HG03460 (cell line): Measurements from ENCODE around the gene KCNE5.
"Not testable (repeated sequence)": the region's sequence is repeated elsewhere in the genome, so short reads cannot be mapped to it uniquely, and the experiment has no call there.

ENCODE experiments used
- ATAC-seq: cut with Tn5 transposase; IDR thresholded peaks from one replicate; pipeline ENCODE4 v1.9.1; 2021; ENCODE audit not compliant: unreplicated experiment

The KCNE5 gene, protein sequence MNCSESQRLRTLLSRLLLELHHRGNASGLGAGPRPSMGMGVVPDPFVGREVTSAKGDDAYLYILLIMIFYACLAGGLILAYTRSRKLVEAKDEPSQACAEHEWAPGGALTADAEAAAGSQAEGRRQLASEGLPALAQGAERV

DNA sequence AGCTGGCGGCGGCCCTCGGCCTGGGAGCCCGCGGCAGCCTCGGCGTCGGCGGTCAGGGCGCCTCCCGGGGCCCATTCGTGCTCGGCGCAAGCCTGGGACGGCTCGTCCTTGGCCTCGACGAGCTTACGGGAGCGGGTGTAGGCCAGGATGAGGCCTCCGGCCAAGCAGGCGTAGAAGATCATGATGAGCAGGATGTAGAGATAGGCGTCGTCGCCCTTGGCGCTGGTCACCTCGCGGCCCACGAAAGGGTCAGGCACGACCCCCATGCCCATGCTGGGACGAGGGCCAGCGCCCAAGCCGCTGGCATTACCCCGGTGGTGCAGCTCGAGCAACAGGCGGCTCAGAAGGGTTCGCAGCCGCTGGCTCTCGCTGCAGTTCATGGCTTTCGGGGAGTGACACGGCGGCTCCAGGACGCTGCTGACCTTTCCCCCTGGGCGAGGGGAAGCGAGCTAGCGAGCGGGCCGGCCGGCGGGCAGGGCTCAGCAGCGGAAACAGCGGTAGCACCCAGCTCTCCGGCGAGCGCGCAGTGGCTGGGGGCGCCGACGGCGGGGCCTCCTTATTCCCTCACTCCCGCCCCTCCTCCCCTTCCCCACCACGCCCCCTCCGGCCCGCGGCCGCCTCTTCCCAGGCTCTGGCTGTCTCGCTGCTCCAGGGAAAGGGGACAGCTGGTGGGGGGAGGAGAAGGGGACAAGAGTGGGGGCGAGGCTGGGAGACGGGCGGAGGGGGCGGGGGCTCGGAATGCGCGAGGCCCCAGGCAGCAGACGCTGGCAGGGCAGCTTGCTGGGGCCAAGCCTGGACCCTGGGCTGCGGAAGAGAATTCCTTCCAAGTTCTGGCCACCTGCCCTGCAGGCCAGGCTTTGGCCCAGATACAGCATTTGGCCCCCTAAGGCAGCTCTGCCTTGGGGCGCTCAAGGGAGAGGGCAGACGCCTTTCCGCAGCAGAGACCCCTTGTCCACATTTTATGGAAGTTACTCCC is at the start of gene KCNE5:
Gene KCNE5, minus strand, starts transcription at position 532 of the 976 bp plus-strand sequence. Its CDS starts 152 bp downstream, at position 380.
- ATAC-seq: no peak

DNA sequence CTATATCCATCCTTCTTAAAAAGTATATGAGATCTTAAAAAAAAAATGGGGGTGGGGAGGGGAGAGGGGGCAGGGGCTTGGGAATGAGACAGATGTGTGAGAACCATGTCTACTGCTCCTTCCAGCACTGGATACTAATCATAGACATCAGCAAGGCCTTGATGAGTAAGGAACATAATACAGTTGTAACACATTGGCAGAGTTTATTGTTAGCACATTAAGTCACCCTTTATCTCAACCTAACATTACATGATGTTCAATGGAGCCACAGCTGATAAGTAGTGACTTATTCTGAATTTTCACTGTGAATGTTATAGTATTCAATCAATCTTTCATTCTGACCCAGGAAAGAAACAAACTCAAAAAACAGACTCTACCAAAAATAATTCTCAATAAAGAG is 47.3 kb upstream of the KCNE5 start:
- no peak for ATAC-seq

DNA sequence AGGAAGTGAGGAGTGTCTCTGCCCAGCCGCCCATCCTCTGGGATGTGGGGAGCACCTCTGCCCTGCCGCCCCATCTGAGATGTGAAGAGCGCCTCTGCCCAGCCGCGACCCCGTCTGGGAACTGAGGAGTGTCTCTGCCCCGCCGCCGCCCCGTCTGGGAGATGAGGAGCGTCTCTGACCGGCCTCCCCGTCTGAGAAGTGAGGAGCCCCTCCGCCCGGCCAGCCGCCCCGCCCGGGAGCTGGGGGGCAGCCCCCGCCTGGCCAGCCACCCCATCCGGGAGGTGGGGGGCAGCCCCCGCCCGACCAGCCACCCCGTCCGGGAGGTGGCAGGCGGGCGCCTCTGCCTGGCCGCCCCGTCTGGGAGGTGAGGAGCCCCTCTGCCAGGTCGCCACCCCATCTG is 46.2 kb upstream of the KCNE5 start:
- not testable (repeated sequence) for ATAC-seq

DNA sequence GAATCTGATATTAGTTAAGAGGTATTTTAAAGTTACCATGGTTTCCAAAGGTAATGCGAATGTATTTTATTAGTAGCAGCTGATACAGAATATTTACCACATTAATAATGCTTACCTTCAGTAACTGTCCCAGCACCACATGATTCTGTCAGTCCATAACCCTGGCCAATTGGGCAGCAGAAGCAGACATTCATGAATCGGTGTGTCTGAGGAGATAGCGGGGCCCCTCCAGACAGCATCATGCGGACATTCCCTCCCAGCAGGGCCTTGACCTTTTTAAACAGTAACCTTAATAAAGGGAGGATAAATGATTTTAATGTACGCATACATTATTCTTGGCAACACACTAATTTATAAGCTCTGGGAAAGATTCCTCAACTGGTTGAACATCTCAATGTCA is 43.0 kb upstream of the KCNE5 start:
- no peak for ATAC-seq

DNA sequence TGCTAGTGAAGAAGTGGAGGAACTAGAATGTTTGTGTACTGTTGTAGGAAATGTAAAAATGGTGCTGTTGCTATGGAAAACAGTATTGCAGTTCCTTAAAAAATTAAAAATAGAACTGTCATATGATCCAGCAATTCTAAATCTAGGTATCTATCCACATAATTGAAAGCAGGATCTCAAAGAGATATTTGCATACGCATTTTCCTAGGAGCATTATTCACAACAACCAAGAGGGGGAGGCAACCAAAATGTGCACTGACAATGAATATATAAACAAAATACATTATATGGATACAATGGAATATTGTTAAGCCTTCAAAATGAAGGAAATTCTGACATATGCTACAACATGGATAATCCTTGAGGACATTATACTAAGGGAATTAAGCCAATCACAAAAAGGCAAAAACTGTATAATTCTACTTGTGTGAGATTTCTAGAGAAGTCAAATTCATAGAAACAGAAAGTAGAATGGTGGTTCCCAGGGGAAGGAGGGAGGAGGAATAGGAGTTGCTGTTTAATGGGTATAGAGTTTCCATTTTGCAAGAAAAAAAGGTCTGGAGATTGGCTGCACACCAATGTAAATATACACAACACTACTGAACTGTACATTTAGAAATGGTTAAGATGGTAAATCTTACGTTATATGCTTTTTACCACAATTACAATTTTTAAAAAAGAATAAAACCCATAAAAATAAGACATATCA is 35.6 kb upstream of the KCNE5 start:
- no peak for ATAC-seq

DNA sequence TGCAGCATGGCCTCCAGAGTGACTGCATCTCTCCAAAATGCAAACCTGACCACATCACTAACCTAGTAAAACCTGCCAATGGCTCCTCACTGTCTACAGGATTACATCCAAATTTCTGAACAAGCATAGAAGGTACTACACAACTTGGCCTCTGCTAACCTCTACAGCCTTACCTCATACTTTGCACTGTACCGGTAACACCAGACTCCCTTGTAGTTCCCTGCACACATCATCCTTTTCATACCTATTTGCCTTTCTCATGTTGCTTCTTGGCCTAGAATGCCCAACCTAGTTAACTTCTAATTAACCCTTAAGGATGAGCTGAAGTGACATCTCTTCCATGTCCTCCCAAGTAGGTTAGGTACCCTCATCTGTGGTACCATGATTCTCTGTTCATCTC is 33.4 kb upstream of the KCNE5 start:
- ATAC-seq: no peak

DNA sequence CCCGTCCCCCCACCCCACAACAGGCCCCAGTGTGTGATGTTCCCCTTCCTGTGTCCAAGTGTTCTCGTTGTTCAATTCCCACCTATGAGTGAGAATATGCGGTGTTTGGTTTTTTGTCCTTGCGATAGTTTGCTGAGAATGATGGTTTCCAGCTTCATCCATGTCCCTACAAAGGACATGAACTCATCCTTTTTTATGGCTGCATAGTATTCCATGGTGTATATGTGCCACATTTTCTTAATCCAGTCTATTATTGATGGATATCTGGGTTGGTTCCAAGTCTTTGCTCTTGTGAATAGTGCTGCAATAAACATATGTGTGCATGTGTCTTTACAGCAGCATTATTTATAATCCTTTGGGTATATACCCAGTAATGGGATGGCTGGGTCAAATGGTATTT is 32.4 kb upstream of the KCNE5 start:
- not testable (repeated sequence) for ATAC-seq

DNA sequence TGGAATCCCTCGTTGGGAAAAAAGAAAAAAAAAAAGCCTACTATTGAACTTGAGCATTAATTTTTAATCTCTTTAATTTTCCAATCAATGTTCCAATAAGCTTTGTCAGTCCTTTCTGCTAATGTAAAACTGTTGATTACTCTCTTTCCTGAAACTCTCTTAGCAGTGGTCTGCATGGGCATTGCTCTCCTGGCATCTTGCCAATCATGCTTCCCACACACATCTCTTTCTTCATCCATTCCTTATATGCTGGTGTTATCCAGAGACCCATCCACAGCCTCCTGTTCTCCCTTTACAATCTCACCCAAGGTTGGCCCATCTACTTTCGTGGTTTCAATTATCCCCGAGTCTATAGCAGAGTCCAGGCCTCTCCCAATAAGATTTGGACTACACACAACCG is 31.8 kb upstream of the KCNE5 start:
- ATAC-seq: no peak

DNA sequence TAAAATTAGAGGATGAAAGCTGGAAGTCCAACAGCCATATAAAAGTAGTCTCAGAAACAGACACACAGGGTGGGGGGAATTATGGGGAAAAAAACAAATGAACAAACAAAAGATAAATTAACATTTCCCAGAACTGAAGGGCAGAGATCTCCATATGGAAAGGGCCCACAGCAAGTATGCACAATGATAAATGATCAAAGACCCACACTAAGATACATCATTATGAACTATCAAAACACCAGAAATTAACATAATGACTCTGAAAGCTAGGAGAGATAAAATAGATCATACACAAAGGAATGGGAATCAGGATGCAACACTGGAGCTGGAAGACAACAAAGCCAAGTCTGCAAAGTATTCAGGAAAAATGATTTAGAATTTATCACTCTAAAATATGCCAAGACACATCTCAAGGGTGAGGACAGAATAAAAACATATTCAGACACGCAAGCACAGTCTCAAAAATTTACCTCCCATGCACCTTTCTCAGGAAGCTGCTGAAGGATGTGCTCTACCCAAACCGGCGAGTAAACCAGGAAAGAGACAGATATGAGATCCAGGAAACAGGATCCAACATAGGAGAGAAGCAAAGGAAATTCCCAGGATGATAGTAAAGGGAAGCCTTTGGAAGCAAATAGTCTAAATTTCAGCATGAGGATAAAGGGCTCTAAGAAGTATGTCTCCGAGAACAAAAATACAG is 30.7 kb upstream of the KCNE5 start:
- no peak for ATAC-seq

DNA sequence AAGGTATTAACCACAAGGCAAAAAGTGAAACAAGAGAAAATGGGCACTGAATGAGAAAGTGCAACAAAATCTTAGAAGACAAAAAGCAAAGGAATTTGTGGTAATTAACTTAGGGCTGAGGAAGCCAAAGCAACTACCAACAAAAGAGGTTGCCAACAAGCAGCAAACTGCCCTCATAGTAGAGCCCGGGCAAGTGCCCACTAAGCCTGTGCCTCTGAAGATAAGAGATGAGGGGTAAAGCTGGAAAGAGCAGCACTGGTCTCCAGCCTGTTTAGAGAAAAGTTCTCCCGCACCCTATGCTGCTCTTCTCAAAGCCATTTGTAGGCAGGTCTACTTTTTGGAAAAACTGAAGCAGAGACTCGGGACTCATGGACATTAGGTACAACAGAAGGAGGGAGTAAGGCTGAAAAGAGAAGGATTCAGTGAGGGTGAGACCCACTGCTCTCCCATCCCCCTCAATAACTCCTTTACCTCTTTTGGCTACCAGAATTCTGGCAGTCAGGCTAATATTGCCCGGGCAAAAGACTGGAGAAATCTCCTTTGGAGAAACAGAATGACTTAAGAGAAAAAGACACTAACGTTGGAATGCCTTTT is 29.6 kb upstream of the KCNE5 start:
- ATAC-seq: no peak

DNA sequence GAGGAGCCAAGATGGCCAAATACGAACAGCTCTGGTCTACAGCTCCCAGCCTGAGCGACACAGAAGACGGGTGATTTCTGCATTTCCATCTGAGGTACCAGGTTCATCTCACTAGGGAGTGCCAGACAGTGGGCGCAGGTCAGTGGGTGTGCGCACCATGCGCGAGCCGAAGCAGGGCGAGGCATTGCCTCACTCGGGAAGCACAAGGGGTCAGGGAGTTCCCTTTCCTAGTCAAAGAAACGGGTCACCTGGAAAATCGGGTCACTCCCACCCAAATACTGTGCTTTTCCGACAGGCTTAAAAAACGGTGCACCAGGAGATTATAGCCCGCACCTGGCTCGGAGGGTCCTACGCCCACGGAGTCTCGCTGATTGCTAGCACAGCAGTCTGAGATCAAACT is 19.7 kb upstream of the KCNE5 start:
- not testable (repeated sequence) for ATAC-seq

DNA sequence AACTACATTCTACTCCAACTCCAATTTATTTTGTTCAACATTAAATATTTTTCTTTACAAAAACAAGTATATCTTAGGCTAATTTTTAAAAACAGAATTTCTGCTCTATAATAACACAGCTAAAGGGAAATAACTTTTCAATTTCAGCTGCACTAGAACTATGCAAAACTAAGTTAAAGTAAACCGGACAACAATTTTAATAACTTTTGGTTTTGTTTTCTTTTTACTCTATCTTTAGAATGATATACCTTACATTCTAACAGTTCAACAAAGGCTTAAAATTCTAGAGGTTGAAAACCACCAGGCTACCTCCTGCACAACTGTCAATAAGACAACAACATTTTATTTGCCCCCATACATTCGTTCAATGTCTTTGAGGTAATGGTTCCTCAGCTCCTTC is 18.7 kb upstream of the KCNE5 start:
- ATAC-seq: no peak

DNA sequence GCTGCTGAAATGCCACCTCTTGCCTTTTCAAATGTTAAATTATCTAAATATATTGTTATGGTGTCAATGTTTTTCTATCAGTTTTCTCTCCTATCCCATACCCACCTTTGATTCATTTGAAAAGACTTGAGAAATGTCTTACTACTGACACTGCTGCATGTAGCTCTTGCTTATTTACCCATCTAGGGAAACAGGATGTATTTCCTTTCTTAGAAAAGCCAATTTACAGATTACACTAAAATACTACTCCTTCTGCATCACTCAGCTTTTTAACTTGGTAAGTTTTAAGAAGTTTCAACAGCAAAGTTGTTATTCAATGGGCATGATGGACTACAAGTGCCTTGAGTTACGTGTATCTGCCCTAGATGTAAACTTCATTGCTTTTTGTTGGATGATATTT is 13.2 kb upstream of the KCNE5 start:
- ATAC-seq: no peak

DNA sequence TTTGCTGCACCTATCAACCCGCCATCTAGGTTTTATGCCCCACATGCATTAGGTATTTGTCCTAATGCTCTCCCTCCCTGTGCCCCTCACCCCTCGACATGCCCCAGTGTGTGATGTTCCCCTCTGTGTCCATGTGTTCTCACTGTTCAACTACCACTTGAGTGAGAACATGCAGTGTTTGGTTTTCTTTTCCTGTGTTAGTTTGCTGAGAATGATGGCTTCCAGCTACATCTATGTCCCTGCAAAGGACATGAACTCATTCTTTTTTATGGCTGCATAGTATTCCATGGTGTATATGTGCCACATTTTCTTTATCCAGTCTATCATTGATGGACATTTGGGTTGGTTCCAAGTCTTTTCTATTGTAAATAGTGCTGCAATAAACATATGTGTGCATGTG is 12.5 kb upstream of the KCNE5 start:
- ATAC-seq: not testable (repeated sequence)

DNA sequence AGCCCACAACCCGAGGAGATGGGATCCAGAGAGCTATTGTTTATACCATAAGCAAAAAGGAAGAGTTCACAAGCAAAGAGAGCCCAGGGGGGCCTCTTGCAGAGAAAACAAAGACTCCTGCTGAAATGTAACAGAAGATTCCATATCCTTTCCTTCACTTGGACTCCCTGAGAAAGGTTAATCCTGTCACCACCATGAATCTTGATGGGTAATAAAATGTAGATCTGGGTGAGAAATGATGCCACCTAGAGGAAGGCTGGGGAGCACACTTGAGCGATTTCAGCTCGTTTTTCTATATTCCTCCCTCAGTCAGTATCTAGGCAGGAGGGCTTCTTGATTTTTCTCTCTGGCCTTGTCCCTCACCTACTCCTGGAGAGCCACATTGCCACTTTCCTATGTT is 10.2 kb upstream of the KCNE5 start:
- no peak for ATAC-seq

DNA sequence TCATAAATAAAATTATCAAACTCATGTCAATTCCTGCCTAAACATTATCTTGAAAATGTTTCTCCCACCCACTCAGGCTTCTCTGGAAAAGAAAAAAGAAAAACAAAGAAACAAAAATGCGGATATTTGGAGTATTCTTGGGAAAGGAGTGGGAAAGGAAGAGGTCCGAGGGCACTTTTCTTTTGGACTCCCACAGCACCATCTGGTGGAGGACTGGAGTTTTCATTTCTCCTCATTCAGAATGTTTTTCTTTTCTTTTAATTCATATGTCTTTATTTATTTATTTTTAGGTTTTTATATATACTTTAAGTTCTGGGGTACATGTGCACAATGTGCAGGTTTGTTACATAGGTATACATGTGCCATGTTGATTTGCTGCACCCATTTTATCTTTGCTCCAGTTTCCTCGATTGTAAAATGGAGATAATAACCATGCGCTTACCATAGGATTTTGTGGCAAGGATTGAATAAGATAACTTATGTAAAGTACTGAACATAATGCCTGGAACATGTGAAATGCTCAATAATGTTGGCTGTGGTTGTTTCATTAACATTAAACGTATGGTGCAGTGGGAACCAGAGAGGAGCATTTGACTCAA is 8.0 kb upstream of the KCNE5 start:
- ATAC-seq: no peak

DNA sequence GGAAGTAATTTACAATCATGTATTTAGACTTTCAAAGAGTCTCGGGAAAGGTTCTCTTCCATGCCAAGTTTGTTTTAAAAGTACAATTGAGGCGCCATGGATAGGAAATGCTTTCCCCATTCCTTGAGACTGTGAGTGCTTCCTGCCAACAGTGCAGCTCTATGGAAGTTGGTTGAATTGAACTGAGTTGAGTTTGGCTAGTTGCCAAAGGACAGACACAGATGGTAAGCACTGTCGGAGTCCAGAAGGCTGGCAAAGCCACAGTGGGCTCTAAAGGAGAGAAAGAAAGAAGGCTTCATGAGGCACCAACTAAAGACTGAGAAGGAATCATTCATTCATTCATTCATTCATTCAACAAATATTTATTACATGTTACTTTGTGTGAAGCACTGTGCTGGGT is 4.3 kb upstream of the KCNE5 start:
- no peak for ATAC-seq

DNA sequence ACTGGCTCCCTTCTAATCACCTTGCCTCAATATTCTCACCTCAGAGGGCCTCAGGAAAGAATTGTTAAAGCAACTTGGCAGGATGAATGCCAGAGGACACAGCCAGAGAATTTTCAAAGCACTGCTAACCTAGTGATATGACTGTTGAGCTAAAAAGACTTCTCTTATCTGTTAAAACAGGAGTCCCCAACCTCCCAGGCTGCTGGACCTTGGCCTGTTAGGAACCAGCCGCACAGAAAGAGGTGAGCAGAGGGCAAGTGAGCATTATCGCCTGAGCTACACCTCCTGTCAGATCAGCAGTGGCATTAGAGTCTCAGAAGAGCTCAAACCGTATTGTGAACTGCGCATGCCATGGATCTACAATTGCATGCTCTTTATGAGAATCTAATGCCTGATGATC is 1.7 kb upstream of the KCNE5 start:
- no peak for ATAC-seq

DNA sequence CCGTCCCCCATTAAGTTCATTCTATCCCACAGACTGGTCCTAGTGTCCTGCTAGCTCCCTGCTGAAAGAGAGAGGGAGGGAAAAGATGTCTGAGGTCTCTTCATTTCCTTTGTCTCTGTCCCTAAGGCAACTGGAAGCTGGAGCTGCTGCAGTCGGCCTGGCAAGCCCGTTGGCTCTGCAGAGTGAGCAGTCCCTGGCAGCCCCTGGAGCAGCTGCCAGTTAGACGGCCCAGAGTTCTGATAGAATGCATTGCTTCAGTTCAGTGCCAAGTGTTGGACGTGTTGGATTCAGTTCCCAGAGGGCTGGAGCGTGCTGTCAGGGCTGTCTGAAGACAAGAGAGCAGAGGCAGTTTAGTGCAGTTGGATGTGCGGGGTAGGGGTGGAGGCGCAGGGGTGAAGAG is 975 bp downstream of the KCNE5 start:
- no peak for ATAC-seq

DNA sequence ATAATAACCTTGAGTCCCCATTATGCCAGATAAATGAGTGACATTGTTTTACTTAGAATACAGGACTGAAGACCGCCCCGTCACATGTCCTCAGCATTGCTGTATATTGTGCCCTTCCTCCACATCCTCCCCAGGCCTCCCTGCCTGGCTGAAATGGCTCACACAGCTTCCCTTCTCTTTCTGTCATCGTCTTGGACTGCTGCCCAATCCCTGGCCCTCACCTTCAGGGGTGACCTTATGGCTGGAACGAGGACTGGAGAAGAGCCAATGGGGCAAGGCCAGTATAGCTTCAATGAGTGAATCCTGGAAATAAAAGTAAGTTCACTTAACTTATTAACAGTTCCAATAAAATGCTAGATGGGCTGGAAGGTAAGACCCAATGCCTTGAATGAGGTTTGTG is 2.7 kb downstream of the KCNE5 start:
- ATAC-seq: no peak

DNA sequence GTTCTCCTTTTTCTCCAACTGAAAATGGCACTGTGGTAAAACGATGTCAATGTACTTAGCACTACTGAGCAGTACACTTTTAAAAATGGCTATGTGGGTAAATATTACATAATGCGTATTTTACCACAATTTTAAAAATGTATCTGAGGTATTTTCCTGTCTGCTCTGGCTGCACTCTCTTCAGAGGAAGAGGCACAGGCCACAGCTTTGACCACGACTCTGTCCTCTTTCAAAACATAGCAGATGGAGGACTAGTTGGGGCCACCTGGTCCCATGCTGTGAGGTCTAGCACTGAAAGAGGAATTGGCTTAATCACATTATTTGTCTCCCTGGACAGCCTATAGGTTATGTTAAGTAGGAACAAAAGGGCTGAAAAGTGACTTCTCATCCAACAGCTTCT is 5.2 kb downstream of the KCNE5 start:
- no peak for ATAC-seq
